ENCODE results near the gene DEDD2.
"Not testable (repeated sequence)": the region's sequence is repeated elsewhere in the genome, so short reads cannot be mapped to it uniquely, and the experiment has no call there.

The DEDD2 gene

GRCh38 chr19:42217520-42218437 is at the start of gene DEDD2:
Gene DEDD2 (minus strand): TSS chr19:42217677. CDS start chr19:42217007, 670 bp downstream.
- peak; percentile 91 for DNase-seq

- not testable (repeated sequence) for DNase-seq
These were observed 49.6 kb upstream of the DEDD2 start for GRCh38 chr19:42266928-42267603.

GRCh38 chr19:42266105-42266504 is 48.6 kb upstream of the DEDD2 start:
- DNase-seq = not testable (repeated sequence)

GRCh38 chr19:42261763-42262162 is 44.3 kb upstream of the DEDD2 start:
- no peak for DNase-seq

GRCh38 chr19:42257842-42258241 is 40.4 kb upstream of the DEDD2 start:
- not testable (repeated sequence) for DNase-seq

- DNase-seq = no peak
These were observed 38.6 kb upstream of the DEDD2 start for GRCh38 chr19:42255766-42256745.

- peak; percentile 82 for DNase-seq
These were observed 37.6 kb upstream of the DEDD2 start, which contains the start of gene ERF for GRCh38 chr19:42254850-42255765. Gene ERF (minus strand): TSS chr19:42255128. CDS start chr19:42254999, 129 bp downstream.

GRCh38 chr19:42254089-42254849 is 36.8 kb upstream of the DEDD2 start:
- DNase-seq = no peak

GRCh38 chr19:42253245-42254088 is 36.0 kb upstream of the DEDD2 start:
- no peak for DNase-seq

- DNase-seq = no peak
These were observed 35.1 kb upstream of the DEDD2 start for GRCh38 chr19:42252365-42253244.

GRCh38 chr19:42251572-42252358 is 34.3 kb upstream of the DEDD2 start:
- DNase-seq = no peak

- DNase-seq = no peak
These were observed 33.4 kb upstream of the DEDD2 start for GRCh38 chr19:42250666-42251531.

GRCh38 chr19:42250183-42250665 is 32.7 kb upstream of the DEDD2 start:
- DNase-seq = no peak

GRCh38 chr19:42249769-42250168 is 32.3 kb upstream of the DEDD2 start:
- DNase-seq = no peak

- DNase-seq = no peak
These were observed 31.8 kb upstream of the DEDD2 start for GRCh38 chr19:42249149-42249750.

All from NCI-H2029 (cell line).